GM19023 (cell line): Measurements from ENCODE around the gene NMNAT1.
"Not testable (repeated sequence)": the region's sequence is repeated elsewhere in the genome, so short reads cannot be mapped to it uniquely, and the experiment has no call there.

ENCODE experiments used
- ATAC-seq: cut with Tn5 transposase; IDR thresholded peaks from one replicate; pipeline ENCODE4 v1.9.1; 2021; ENCODE audit warnings: mild to moderate bottlenecking, moderate library complexity; ENCODE audit not compliant: unreplicated experiment

NMNAT1 gene

GRCh38 chr1:10014016-10014415 lies 70.7 kb downstream of the NMNAT1 start:
- ATAC-seq = no peak

GRCh38 chr1:10019561-10019960 lies 76.3 kb downstream of the NMNAT1 start:
- no peak for ATAC-seq

GRCh38 chr1:10020086-10020485 lies 76.8 kb downstream of the NMNAT1 start:
- no peak for ATAC-seq

DNA sequence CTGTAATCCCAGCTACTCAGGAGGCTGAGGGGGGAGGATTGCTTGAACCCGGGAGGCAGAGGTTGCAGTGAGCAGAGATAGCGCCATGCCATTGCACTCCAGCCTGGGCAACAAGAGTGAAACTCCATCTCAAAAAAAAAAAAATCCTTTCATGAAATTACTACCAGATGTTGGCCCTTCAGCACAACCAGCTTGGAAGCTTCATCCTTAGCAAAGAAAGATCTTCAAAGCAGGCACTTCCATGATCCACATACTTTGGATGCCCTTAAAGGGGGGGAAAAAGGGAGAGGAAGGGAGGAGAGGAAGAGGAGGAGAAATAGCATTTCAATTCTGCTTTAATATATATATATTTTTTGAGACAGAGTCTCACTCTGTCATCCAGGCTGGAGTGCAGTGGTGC lies 77.4 kb downstream of the NMNAT1 start:
- not testable (repeated sequence) for ATAC-seq

- not testable (repeated sequence) for ATAC-seq
Measured at GRCh38 chr1:10021992-10022391, 78.7 kb downstream of the NMNAT1 start.

- no peak for ATAC-seq
Measured at GRCh38 chr1:10022656-10023055, 79.4 kb downstream of the NMNAT1 start.

- no peak for ATAC-seq
Measured at GRCh38 chr1:10025354-10025753, 82.1 kb downstream of the NMNAT1 start.

GRCh38 chr1:10027027-10027426 lies 83.8 kb downstream of the NMNAT1 start:
- ATAC-seq = no peak

DNA sequence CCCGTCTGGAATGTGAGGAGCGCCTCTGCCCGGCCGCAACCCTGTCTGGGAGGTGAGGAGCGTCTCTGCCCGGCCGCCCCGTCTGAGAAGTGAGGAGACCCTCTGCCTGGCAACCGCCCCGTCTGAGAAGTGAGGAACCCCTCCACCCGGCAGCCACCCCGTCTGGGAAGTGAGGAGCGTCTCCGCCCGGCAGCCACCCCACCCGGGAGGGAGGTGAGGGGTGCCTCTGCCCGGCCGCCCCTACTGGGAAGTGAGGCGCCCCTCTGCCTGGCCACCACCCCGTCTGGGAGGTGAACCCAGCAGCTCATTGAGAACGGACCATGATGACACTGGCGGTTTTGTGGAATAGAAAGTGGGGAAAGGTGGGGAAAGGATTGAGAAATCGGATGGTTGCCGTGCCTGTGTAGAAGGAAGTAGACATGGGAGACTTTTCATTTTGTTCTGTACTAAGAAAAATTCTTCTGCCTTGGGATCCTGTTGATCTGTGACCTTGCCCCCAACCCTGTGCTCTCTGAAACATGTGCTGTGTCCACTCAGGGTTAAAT lies 85.8 kb downstream of the NMNAT1 start:
- not testable (repeated sequence) for ATAC-seq

DNA sequence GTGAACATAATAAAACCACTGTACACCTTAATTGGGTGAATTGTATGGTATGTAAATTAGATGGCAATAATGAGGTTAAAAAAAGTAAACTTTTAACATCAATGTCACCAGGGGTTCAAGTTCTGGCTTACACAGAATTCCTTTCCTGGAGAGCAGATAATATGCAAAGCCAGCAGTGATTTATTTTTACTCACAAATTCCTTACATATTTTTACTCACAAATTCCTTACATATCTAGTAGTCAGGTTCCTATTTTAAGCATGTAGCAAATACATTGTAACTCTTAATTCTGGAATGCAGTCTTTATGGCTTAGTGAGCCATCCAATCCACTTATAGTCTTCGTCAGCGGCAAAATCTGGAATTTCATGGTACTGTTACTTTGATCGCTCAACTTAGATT lies 88.2 kb downstream of the NMNAT1 start:
- ATAC-seq = no peak

GRCh38 chr1:10032590-10033358 lies 89.5 kb downstream of the NMNAT1 start, which contains the start of gene UBE4B:
Gene UBE4B, plus strand, starts transcription at chr1:10032958. Its CDS starts 713 bp downstream, at chr1:10033671.
- peak; percentile 94 for ATAC-seq

DNA sequence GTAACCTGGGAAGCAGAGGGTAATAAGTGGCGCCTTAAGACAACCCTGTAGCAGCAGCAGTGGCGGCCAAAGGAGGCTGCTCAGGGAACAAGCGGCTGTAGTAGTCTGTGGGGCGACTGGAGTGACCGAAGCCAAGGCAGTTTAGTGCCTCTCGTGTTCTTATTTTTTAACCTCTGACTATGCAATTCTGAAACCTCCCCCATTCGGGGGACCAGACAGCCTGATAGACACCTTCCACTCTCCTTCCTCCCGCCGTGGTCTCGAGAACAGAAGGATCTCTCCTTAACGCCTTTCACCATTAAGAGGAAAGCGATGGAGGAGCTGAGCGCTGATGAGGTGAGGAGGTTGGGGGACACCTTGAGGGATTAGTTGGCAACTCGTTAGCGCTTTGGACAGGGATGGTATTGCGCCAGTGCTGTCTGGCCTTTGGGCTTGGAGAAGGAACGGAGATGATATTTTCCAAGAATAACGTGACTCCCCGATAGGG lies 90.1 kb downstream of the NMNAT1 start:
- peak; percentile 21 for ATAC-seq
